MG63 (cell line): ENCODE data around the gene HS3ST5. TPM values are rescaled to one million over a fixed set of nuclear protein-coding genes. Genes with fewer than 3 reads are reported as not detected.
"Not testable (repeated sequence)": the region's sequence is repeated elsewhere in the genome, so short reads cannot be mapped to it uniquely, and the experiment has no call there.

Experiments
- DNase-seq: peaks from one replicate; pipeline ENCODE4 v3.0.0-alpha.2; 2020
- H3K27me3 ChIP-seq: fragments of 250-450 bp; sonication (Bioruptor Pico); 2 replicates; pipeline ENCODE4 v1.5.1; 2020; ENCODE audit warnings: mild to moderate bottlenecking, moderate library complexity
- H3K36me3 ChIP-seq: fragments of 250-450 bp; sonication (Bioruptor Pico); 2 replicates; pipeline ENCODE4 v1.5.1; 2020; ENCODE audit warnings: mild to moderate bottlenecking, moderate library complexity
- H3K4me3 ChIP-seq: fragments of 250-450 bp; sonication (Bioruptor Pico); 2 replicates; pipeline ENCODE4 v1.5.1; 2020; ENCODE audit warnings: mild to moderate bottlenecking, moderate library complexity
- H3K9me3 ChIP-seq: fragments of 250-450 bp; sonication (Bioruptor Pico); 2 replicates; pipeline ENCODE4 v1.5.1; 2020; ENCODE audit warnings: mild to moderate bottlenecking, moderate library complexity
- total RNA-seq: library from RNA; depleted of rRNA; stranded (reverse); fragments of >200 nt; shearing (Covaris generic); gene quantifications from 2 replicates; pipeline ENCODE4 v1.2.3, GENCODE V29; 2014; ENCODE audit warnings: low replicate concordance

Gene HS3ST5
- total RNA-seq, 1 experiment from 2014 or later: not detected

GRCh38 chr6:114032721-114033120 lies 310.1 kb downstream of the HS3ST5 start:
- Histone ChIP-seq H3K27me3 (no peaks in the 10 kb centered on the region), H3K9me3 (no peaks in the 10 kb centered on the region), H3K4me3 (no peak overlapping the region), H3K36me3 (no peaks in the 10 kb centered on the region)
- no peak for DNase-seq

GRCh38 chr6:114030767-114031166 lies 312.1 kb downstream of the HS3ST5 start:
- Histone ChIP-seq H3K9me3 (no peaks in the 10 kb centered on the region), H3K4me3 (no peak overlapping the region), H3K36me3 (no peaks in the 10 kb centered on the region), H3K27me3 (no peaks in the 10 kb centered on the region)
- DNase-seq: no peak

- Histone ChIP-seq H3K36me3 (no peaks in the 10 kb centered on the region), H3K4me3 (no peak overlapping the region), H3K27me3 (no peaks in the 10 kb centered on the region), H3K9me3 (no peaks in the 10 kb centered on the region)
- no peak for DNase-seq
Observed at GRCh38 chr6:114024746-114025145, 318.1 kb downstream of the HS3ST5 start.

- no peaks in the 10 kb centered on the region for H3K27me3 ChIP-seq
- H3K36me3 ChIP-seq: no peaks in the 10 kb centered on the region
- no peaks in the 10 kb centered on the region for H3K9me3 ChIP-seq
- no peak for DNase-seq
- no peak overlapping the region for H3K4me3 ChIP-seq
Observed at GRCh38 chr6:114020196-114020595, 322.6 kb downstream of the HS3ST5 start.

GRCh38 chr6:114017146-114017545 lies 325.7 kb downstream of the HS3ST5 start:
- H3K36me3 ChIP-seq, H3K9me3 ChIP-seq, H3K27me3 ChIP-seq, H3K4me3 ChIP-seq: not testable (repeated sequence)
- peak; percentile 57 for DNase-seq

- H3K9me3 ChIP-seq, H3K27me3 ChIP-seq, H3K4me3 ChIP-seq, H3K36me3 ChIP-seq: not testable (repeated sequence)
- peak; percentile 23 for DNase-seq
Observed at GRCh38 chr6:114014106-114014505, 328.7 kb downstream of the HS3ST5 start.

- not testable (repeated sequence) for DNase-seq, H3K36me3 ChIP-seq, H3K4me3 ChIP-seq, H3K27me3 ChIP-seq, H3K9me3 ChIP-seq
Observed at GRCh38 chr6:114011486-114011885, 331.3 kb downstream of the HS3ST5 start.

GRCh38 chr6:114010540-114010939 lies 332.3 kb downstream of the HS3ST5 start:
- no peak for DNase-seq
- H3K36me3 ChIP-seq: no peaks in the 10 kb centered on the region
- no peak overlapping the region for H3K4me3 ChIP-seq
- no peaks in the 10 kb centered on the region for H3K9me3 ChIP-seq
- no peaks in the 10 kb centered on the region for H3K27me3 ChIP-seq

- Histone ChIP-seq H3K4me3 (no peak overlapping the region), H3K9me3 (no peaks in the 10 kb centered on the region; the same call in 1 of the 2 replicates), H3K36me3 (no peaks in the 10 kb centered on the region), H3K27me3 (no peaks in the 10 kb centered on the region)
- no peak for DNase-seq
Observed at GRCh38 chr6:114009192-114009591, 333.6 kb downstream of the HS3ST5 start.

- Histone ChIP-seq H3K9me3 (no peaks in the 10 kb centered on the region; the same call in 1 of the 2 replicates), H3K27me3 (no peaks in the 10 kb centered on the region), H3K36me3 (no peaks in the 10 kb centered on the region), H3K4me3 (peak overlapping the region; percentile 10)
- no peak for DNase-seq
Observed at GRCh38 chr6:114008331-114008730, 334.5 kb downstream of the HS3ST5 start.

- Histone ChIP-seq H3K27me3 (no peaks in the 10 kb centered on the region), H3K4me3 (no peak overlapping the region), H3K9me3 (no peaks in the 10 kb centered on the region; the same call in 1 of the 2 replicates), H3K36me3 (no peaks in the 10 kb centered on the region)
- DNase-seq: no peak
Observed at GRCh38 chr6:114007516-114007915, 335.3 kb downstream of the HS3ST5 start.
